Neural crest cell (in vitro differentiated cells): Measurements from ENCODE around the gene GAN. TPM values are rescaled to one million over a fixed set of nuclear protein-coding genes. Genes with fewer than 3 reads are reported as not detected.

Source experiments
- DNase-seq: peaks from one replicate; pipeline ENCODE4 v3.0.0; 2021; ENCODE audit warnings: low read depth, mixed read lengths, low spot score
- H3K27ac Mint-ChIP-seq: one replicate; pipeline ENCODE4 v1.8.0; 2021; ENCODE audit warnings: mild to moderate bottlenecking, mixed read lengths; ENCODE audit not compliant: unreplicated experiment
- H3K27me3 Mint-ChIP-seq: 2 replicates; pipeline ENCODE4 v1.8.0; 2021; ENCODE audit warnings: low read depth, mild to moderate bottlenecking, mixed read lengths
- H3K36me3 Mint-ChIP-seq: 2 replicates; pipeline ENCODE4 v1.8.0; 2021; ENCODE audit warnings: low read depth, mild to moderate bottlenecking, mixed read lengths
- H3K4me1 Mint-ChIP-seq: 2 replicates; pipeline ENCODE4 v1.8.0; 2021; ENCODE audit warnings: mixed read lengths
- H3K4me3 Mint-ChIP-seq: one replicate; pipeline ENCODE4 v1.8.0; 2021; ENCODE audit warnings: mild to moderate bottlenecking, mixed read lengths
- H3K9me3 Mint-ChIP-seq: 2 replicates; pipeline ENCODE4 v1.8.0; 2021; ENCODE audit warnings: mixed read lengths
- total RNA-seq: library from RNA; stranded (reverse); gene quantifications from 2 replicates; pipeline ENCODE4 v1.2.1, GENCODE V29; 2021
- TF ChIP-seq, protein P1 (sequence below): fragments of 200-600 bp; sonication (generic); conservative IDR thresholded peaks from 2 replicates; pipeline ENCODE4 v1.5.0; 2021; ENCODE audit warnings: antibody characterized with exemption, mild to moderate bottlenecking

Gene GAN
- total RNA-seq, 1 donor from 2014 or later = 16.1 TPM

DNA sequence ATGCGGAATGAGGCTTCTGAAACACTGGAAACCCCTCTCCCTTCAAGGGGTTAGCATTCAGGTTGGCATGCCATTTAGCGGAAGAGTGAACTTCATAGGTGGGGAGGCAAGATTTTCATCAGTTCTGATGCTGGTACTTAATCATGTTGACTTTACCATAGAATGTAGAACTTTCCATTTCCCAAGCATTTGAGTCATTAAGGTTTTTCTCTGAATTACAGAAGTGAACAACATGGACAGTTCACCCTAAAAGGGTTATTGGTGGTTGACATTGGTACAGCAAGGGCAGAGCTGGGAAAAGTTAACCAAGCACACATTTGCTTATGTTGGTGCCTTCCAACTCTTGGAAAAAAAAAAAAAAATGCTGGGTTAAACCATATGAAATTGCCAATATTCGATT is 39.1 kb downstream of the GAN start:
- Mint-ChIP-seq H3K27me3 (no peaks in the 10 kb centered on the region), H3K36me3 (peaks cover 11% of the 10 kb centered on the region), H3K4me1 (no peaks in the 10 kb centered on the region), H3K27ac (no peak overlapping the region), H3K9me3 (no peaks in the 10 kb centered on the region), H3K4me3 (no peak overlapping the region)
- TF ChIP-seq, protein P1, sequence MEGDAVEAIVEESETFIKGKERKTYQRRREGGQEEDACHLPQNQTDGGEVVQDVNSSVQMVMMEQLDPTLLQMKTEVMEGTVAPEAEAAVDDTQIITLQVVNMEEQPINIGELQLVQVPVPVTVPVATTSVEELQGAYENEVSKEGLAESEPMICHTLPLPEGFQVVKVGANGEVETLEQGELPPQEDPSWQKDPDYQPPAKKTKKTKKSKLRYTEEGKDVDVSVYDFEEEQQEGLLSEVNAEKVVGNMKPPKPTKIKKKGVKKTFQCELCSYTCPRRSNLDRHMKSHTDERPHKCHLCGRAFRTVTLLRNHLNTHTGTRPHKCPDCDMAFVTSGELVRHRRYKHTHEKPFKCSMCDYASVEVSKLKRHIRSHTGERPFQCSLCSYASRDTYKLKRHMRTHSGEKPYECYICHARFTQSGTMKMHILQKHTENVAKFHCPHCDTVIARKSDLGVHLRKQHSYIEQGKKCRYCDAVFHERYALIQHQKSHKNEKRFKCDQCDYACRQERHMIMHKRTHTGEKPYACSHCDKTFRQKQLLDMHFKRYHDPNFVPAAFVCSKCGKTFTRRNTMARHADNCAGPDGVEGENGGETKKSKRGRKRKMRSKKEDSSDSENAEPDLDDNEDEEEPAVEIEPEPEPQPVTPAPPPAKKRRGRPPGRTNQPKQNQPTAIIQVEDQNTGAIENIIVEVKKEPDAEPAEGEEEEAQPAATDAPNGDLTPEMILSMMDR = no peak
- no peak for DNase-seq

DNA sequence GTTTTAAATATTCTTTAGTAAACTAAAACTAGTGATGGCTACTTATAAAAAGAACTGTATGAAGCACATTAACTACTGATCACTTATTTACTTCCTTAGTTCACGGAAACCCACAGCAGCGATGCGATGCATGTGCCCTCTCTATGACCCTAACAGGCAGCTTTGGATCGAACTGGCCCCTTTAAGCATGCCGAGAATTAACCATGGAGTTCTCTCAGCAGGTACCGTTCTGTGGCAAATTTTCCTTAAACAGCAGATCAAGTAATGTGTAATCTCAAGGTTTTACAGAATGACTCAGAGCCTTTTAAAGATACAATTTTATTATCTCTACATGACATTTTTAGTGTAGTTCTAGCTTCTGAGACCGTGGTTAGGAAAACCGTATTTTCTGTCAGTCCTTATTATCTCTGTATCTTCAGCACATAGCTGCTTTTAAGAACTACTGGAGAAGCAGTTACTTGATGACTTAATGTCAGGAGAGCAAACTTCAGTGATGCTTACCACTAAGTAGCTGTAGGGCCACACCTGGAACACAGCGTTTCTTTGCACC is 43.0 kb downstream of the GAN start:
- Mint-ChIP-seq H3K27ac (no peak overlapping the region), H3K4me3 (no peak overlapping the region), H3K4me1 (no peaks in the 10 kb centered on the region), H3K27me3 (no peaks in the 10 kb centered on the region), H3K9me3 (no peaks in the 10 kb centered on the region), H3K36me3 (peaks cover 11% of the 10 kb centered on the region)
- TF ChIP-seq, protein P1 = no peak
- DNase-seq = no peak

DNA sequence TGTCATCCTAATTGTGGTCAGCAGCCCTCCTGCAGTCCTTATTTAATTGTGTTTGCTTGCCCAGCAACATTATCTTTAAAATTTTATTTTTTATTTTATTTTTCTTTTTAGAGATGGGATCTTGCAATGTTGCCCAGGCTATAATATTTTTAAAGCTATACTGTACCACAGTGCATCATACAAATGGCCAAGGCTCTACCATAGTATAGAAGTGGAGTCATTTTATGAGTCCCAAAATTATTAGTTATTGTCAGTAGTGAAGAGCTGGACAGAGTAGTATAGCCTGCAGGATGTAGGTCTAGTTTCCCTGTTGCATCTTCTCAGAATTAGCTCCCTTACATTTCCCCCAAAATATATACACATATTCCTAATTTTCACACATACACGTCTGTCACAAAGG is 44.1 kb downstream of the GAN start:
- DNase-seq = no peak
- TF ChIP-seq, protein P1 = no peak
- peaks cover 11% of the 10 kb centered on the region for H3K36me3 Mint-ChIP-seq
- no peaks in the 10 kb centered on the region for H3K4me1 Mint-ChIP-seq
- H3K27me3 Mint-ChIP-seq = no peaks in the 10 kb centered on the region
- no peak overlapping the region for H3K27ac Mint-ChIP-seq
- no peaks in the 10 kb centered on the region for H3K9me3 Mint-ChIP-seq
- H3K4me3 Mint-ChIP-seq = no peak overlapping the region

DNA sequence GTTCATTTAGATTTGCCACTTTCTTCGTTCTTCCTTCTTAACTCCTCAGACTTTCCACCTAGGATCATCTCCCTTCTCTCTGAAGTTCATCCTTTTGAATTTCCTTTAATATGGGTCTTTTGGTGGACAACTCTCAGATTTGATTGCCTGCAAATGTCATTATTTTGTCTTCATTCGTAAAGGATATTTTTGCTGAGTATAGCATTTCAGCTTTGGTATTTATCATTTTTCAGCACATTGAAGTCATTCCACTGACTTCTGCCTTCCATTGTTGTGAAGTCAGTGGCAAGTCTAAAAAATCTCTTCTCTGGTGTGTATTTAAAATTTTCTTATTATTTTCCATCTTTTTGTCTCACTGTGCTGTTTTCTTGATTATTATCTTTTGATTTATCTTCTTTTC is 45.4 kb downstream of the GAN start:
- DNase-seq = no peak
- Mint-ChIP-seq H3K4me1 (no peaks in the 10 kb centered on the region), H3K4me3 (no peak overlapping the region), H3K9me3 (no peaks in the 10 kb centered on the region), H3K27me3 (no peaks in the 10 kb centered on the region), H3K27ac (no peak overlapping the region), H3K36me3 (peaks cover 11% of the 10 kb centered on the region)
- TF ChIP-seq, protein P1 = no peak

DNA sequence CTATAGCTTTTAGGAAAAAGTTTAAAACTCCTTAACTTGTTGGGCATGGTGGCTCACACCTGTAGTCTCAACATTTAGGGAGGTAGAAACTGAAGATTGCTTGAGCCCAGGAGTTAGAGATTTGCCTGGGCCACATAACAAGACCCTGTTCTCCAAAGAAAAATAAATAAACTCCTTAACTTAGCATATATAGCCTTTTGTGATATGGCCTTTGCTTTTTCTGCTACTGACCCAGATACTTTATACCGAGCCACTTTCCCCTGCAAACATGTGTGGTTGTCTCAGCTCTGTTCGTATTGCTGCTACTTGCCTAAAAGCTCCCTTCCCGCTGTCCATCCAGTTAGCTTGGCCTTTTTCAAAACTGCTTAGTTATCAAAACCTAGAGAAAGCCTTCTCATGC is 51.0 kb downstream of the GAN start:
- H3K9me3 Mint-ChIP-seq = no peaks in the 10 kb centered on the region
- no peak overlapping the region for H3K4me3 Mint-ChIP-seq
- H3K36me3 Mint-ChIP-seq = peaks cover 5% of the 10 kb centered on the region
- no peak for DNase-seq
- no peak overlapping the region for H3K27ac Mint-ChIP-seq
- TF ChIP-seq, protein P1 = no peak
- H3K4me1 Mint-ChIP-seq = no peaks in the 10 kb centered on the region
- no peaks in the 10 kb centered on the region for H3K27me3 Mint-ChIP-seq
